Endodermal cell (in vitro differentiated cells): ENCODE measurements around the gene ELP4. TPM values are rescaled to one million over a fixed set of nuclear protein-coding genes. Genes with fewer than 3 reads are reported as not detected.

ENCODE experiments used
- DNase-seq: peaks from one replicate; pipeline ENCODE4 v3.0.0-alpha.2; 2017
- H3K27ac ChIP-seq: 2 replicates; pipeline ENCODE4 v1.5.1; 2013; ENCODE audit warnings: mild to moderate bottlenecking, low read depth, low read length, moderate library complexity
- H3K27me3 ChIP-seq: 2 replicates; pipeline ENCODE4 v1.6.1; 2013; ENCODE audit warnings: mild to moderate bottlenecking, low read length, moderate library complexity; ENCODE audit not compliant: insufficient read depth, control insufficient read depth, poor library complexity, severe bottlenecking
- H3K36me3 ChIP-seq: 2 replicates; pipeline ENCODE4 v1.7.0; 2013; ENCODE audit warnings: mild to moderate bottlenecking, low read length, moderate library complexity; ENCODE audit not compliant: control insufficient read depth, insufficient read depth
- H3K4me1 ChIP-seq: one replicate; pipeline ENCODE4 v1.7.0; 2013; ENCODE audit warnings: low read length; ENCODE audit not compliant: control insufficient read depth, insufficient read depth
- H3K4me3 ChIP-seq: 2 replicates; pipeline ENCODE4 v1.5.1; 2013; ENCODE audit warnings: mild to moderate bottlenecking, low read length, moderate library complexity
- H3K9ac ChIP-seq: 2 replicates; pipeline ENCODE4 v1.6.1; 2013; ENCODE audit warnings: mild to moderate bottlenecking, low read length, moderate library complexity; ENCODE audit not compliant: poor library complexity, severe bottlenecking; ENCODE audit errors: extremely low read depth
- H3K9me3 ChIP-seq: 2 replicates; pipeline ENCODE4 v1.6.1; 2013; ENCODE audit warnings: mild to moderate bottlenecking, low read length, moderate library complexity; ENCODE audit not compliant: control insufficient read depth
- H3K27ac Mint-ChIP-seq: 2 replicates; pipeline ENCODE4 v1.8.0; 2020; ENCODE audit warnings: mixed read lengths
- H3K27me3 Mint-ChIP-seq: 2 replicates; pipeline ENCODE4 v1.8.0; 2021; ENCODE audit warnings: mild to moderate bottlenecking, mixed read lengths; ENCODE audit not compliant: insufficient read depth
- H3K36me3 Mint-ChIP-seq: 2 replicates; pipeline ENCODE4 v1.8.0; 2020; ENCODE audit warnings: low read depth, mixed read lengths
- H3K4me1 Mint-ChIP-seq: 2 replicates; pipeline ENCODE4 v1.8.0; 2020; ENCODE audit warnings: mixed read lengths
- H3K4me3 Mint-ChIP-seq: 2 replicates; pipeline ENCODE4 v1.8.0; 2020; ENCODE audit warnings: mild to moderate bottlenecking, moderate library complexity, mixed read lengths
- H3K9me3 Mint-ChIP-seq: 2 replicates; pipeline ENCODE4 v1.8.0; 2020; ENCODE audit warnings: mild to moderate bottlenecking, mixed read lengths
- WGBS, 2 experiments: methylation state at CpG; one replicate each; pipeline versions ENCODE4 v1.1.5 to v1.1.7; 2013; ENCODE audit warnings: missing lambda C conversion rate in 2 of 2, mixed read lengths in 1 of 2; ENCODE audit not compliant: insufficient coverage in 1 of 2, insufficient read length in 1 of 2; 5-methylcytosine and 5-hydroxymethylcytosine counted together
- total RNA-seq, 2 donors: library from RNA; stranded (reverse); fragmentation: NEBNext Ultra II Directional in 1 of 2; extraction: Animal tissue kit (Norgen Biotek cat#: 25700) in 1 of 2; gene quantifications; 2 replicates in 1 of 2; 3 replicates in 1 of 2; pipeline ENCODE4 v1.2.1, GENCODE V29; 2021
- TF ChIP-seq, protein P1 (sequence below): fragments of 200-600 bp; sonication (generic); conservative IDR thresholded peaks from 2 replicates; pipeline ENCODE4 v1.5.0; 2021; ENCODE audit warnings: antibody characterized with exemption, mild to moderate bottlenecking

The ELP4 gene
- total RNA-seq, 2 donors from 2014 or later = 19.1 to 25.2 TPM

DNA sequence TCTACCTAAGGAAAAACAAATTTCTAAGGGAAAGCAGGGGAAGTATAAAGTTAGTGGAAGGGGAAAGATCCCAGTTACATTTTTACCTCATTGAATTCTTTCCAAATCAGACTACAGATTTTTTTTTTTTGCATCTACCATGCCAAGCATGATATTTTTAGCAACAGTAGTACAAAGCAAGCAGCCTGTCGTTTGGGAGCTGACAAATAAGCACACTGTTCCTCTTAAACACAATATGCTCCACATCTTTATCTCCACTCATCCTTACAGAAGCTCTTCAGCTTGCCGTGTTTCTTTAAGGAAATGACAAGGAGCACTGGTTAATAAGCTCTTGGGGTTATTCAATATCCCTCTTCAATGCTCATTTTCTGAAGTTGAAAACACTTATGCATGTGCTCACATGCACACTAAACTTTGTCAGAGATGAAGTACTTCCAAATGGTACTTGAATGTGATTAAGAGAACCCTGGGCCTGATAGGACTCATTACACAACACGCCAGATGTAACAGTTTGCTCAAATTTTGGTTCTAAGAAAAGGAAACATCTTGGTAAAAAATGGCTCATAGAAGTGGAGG is 247.8 kb downstream of the ELP4 start:
- H3K9me3 Mint-ChIP-seq = no peaks in the 10 kb centered on the region
- no peak overlapping the region for H3K9ac ChIP-seq

GRCh38 chr11:31761636-31762035 is 252.1 kb downstream of the ELP4 start:
- TF ChIP-seq, protein P1, sequence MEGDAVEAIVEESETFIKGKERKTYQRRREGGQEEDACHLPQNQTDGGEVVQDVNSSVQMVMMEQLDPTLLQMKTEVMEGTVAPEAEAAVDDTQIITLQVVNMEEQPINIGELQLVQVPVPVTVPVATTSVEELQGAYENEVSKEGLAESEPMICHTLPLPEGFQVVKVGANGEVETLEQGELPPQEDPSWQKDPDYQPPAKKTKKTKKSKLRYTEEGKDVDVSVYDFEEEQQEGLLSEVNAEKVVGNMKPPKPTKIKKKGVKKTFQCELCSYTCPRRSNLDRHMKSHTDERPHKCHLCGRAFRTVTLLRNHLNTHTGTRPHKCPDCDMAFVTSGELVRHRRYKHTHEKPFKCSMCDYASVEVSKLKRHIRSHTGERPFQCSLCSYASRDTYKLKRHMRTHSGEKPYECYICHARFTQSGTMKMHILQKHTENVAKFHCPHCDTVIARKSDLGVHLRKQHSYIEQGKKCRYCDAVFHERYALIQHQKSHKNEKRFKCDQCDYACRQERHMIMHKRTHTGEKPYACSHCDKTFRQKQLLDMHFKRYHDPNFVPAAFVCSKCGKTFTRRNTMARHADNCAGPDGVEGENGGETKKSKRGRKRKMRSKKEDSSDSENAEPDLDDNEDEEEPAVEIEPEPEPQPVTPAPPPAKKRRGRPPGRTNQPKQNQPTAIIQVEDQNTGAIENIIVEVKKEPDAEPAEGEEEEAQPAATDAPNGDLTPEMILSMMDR = peak; percentile 23
- 85 to 100% methylated on average over 1 of the region's 1 CpG for WGBS, 2 experiments
- no peak overlapping the region for H3K4me3 ChIP-seq
- H3K9me3 Mint-ChIP-seq = no peaks in the 10 kb centered on the region
- H3K36me3 ChIP-seq = no peaks in the 10 kb centered on the region
- H3K4me1 Mint-ChIP-seq = peaks cover 2% of the 10 kb centered on the region
- H3K27me3 ChIP-seq = no peaks in the 10 kb centered on the region
- H3K4me1 ChIP-seq = no peaks in the 10 kb centered on the region
- H3K27ac Mint-ChIP-seq = no peak overlapping the region
- no peak overlapping the region for H3K9ac ChIP-seq
- H3K27ac ChIP-seq = no peak overlapping the region
- no peaks in the 10 kb centered on the region for H3K36me3 Mint-ChIP-seq
- no peak for DNase-seq
- H3K9me3 ChIP-seq = no peaks in the 10 kb centered on the region
- H3K4me3 Mint-ChIP-seq = no peak overlapping the region
- no peaks in the 10 kb centered on the region for H3K27me3 Mint-ChIP-seq

More for the DNA sequence above, 247.8 kb downstream of the ELP4 start:
- Histone ChIP-seq H3K36me3 (no peaks in the 10 kb centered on the region), H3K27me3 (no peaks in the 10 kb centered on the region), H3K4me3 (no peak overlapping the region), H3K4me1 (no peaks in the 10 kb centered on the region), H3K9me3 (no peaks in the 10 kb centered on the region), H3K27ac (no peak overlapping the region)
- no peak overlapping the region for H3K27ac Mint-ChIP-seq
- H3K36me3 Mint-ChIP-seq = no peaks in the 10 kb centered on the region
- H3K4me1 Mint-ChIP-seq = peaks cover 5% of the 10 kb centered on the region
- H3K27me3 Mint-ChIP-seq = no peaks in the 10 kb centered on the region
- no peak overlapping the region for H3K4me3 Mint-ChIP-seq
- 91 to 92% methylated on average over 3 of the region's 3 CpGs for WGBS, 2 experiments
- no peak for DNase-seq
- TF ChIP-seq, protein P1 = no peak

DNA sequence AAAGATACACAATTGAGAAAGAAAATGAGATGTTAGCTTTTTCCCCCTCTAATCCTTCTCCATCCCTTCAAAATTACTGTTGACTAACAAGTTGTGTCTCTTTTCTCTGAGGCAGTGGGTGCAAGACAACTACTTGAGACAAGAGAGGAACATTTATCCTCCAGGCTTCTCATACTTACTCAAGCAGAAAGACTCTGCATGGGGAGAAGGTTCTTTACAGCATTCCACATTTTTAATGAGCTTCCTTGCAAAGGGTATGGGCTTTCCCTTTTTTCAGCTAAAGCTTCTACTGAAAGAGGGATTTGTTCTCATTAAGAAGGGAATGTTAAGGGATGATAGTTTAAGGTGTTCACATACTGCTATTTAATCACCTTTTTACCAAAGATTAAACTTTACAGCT is 253.7 kb downstream of the ELP4 start:
- Histone ChIP-seq H3K27me3 (no peaks in the 10 kb centered on the region), H3K9me3 (no peaks in the 10 kb centered on the region), H3K4me3 (no peak overlapping the region), H3K9ac (no peak overlapping the region), H3K4me1 (no peaks in the 10 kb centered on the region), H3K36me3 (no peaks in the 10 kb centered on the region), H3K27ac (no peak overlapping the region)
- H3K4me1 Mint-ChIP-seq = peaks cover 4% of the 10 kb centered on the region
- DNase-seq = no peak
- no peak overlapping the region for H3K4me3 Mint-ChIP-seq
- H3K27ac Mint-ChIP-seq = no peak overlapping the region
- H3K9me3 Mint-ChIP-seq = no peaks in the 10 kb centered on the region
- TF ChIP-seq, protein P1 = no peak
- no peaks in the 10 kb centered on the region for H3K27me3 Mint-ChIP-seq
- no peaks in the 10 kb centered on the region for H3K36me3 Mint-ChIP-seq
